Liver (tissue), 3 donors: Measurements from ENCODE around the gene PRKCH.

ENCODE experiments used
- CTCF ChIP-seq: fragments of 150-350 bp; IDR thresholded peaks from 2 replicates; pipeline ENCODE4 v1.5.1; 2017; ENCODE audit warnings: improper control_type of control experiment, low read depth, low read length; ENCODE audit not compliant: missing input control
- GABPA ChIP-seq, 2 donors: IDR thresholded peaks in 1 of 2; conservative IDR thresholded peaks in 1 of 2; 2 replicates each; pipeline ENCODE4 v1.6.1; 2016; ENCODE audit warnings: antibody characterized with exemption in 2 of 2, mild to moderate bottlenecking in 1 of 2, moderate library complexity in 1 of 2
- YY1 ChIP-seq: IDR thresholded peaks from 2 replicates; pipeline ENCODE4 v1.6.1; 2016; ENCODE audit warnings: antibody characterized with exemption, mild to moderate bottlenecking
- TF ChIP-seq, protein P1 (sequence below): IDR thresholded peaks from 2 replicates; pipeline ENCODE4 v1.6.1; 2016; ENCODE audit warnings: antibody characterized with exemption
- TF ChIP-seq, protein P2 (sequence below): IDR thresholded peaks from 2 replicates; pipeline ENCODE4 v1.6.1; 2016; ENCODE audit warnings: antibody characterized with exemption
- TF ChIP-seq, protein P3 (sequence below): IDR thresholded peaks from 2 replicates; pipeline ENCODE4 v1.6.1; 2016; ENCODE audit warnings: antibody characterized with exemption
- donor health status: healthy.
- donor health status: healthy.

DNA sequence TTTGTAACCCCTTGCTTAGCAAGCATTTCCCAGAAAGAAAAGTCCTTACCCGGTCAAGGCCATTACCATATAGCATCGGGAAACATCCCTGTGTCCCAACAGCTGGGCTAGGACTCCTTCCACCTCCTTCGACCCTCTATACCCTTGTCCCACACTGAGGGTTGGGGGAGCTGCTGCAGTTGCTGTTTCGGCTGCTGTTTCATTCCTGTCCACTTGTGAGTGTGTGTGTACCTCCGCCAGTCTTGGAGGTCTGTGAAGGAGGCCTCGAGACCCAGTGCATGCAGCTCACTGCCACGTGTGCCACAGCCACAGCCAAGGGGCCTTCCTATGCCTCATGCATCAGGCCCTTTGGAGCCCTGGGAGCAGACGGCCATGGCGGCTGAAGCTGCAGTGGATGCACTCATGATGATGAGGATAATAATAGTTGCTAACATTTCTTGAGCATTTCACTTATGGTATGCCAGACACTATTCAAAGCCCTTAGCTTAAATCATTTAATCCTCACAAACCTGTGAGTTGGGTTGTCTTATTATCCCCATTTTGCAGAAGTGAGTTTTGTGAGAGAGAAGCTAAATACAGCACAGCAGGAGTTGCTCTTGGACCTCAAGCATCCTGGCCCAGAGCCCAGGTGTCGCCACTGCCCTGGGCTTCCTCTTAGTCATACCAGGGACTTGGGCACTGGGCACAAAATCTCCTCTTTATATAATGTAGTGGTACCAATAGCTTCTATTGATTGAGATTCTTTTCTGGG lies 156.5 kb downstream of the PRKCH start:
- TF ChIP-seq GABPA (IDR thresholded peaks at IDR 0.05 in 1 of 2, conservative IDR thresholded peaks at IDR 0.05 in 1 of 2), result no peak
- TF ChIP-seq, protein P1, sequence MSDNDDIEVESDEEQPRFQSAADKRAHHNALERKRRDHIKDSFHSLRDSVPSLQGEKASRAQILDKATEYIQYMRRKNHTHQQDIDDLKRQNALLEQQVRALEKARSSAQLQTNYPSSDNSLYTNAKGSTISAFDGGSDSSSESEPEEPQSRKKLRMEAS, result peak; percentile 13
- TF ChIP-seq CTCF, result no peak
- no peak for TF ChIP-seq YY1
- TF ChIP-seq, protein P2, sequence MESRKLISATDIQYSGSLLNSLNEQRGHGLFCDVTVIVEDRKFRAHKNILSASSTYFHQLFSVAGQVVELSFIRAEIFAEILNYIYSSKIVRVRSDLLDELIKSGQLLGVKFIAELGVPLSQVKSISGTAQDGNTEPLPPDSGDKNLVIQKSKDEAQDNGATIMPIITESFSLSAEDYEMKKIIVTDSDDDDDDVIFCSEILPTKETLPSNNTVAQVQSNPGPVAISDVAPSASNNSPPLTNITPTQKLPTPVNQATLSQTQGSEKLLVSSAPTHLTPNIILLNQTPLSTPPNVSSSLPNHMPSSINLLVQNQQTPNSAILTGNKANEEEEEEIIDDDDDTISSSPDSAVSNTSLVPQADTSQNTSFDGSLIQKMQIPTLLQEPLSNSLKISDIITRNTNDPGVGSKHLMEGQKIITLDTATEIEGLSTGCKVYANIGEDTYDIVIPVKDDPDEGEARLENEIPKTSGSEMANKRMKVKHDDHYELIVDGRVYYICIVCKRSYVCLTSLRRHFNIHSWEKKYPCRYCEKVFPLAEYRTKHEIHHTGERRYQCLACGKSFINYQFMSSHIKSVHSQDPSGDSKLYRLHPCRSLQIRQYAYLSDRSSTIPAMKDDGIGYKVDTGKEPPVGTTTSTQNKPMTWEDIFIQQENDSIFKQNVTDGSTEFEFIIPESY, result no peak
- TF ChIP-seq, protein P3, sequence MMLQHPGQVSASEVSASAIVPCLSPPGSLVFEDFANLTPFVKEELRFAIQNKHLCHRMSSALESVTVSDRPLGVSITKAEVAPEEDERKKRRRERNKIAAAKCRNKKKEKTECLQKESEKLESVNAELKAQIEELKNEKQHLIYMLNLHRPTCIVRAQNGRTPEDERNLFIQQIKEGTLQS, result no peak
